ENCODE measurements around the gene MAML3.

Gene MAML3

DNA sequence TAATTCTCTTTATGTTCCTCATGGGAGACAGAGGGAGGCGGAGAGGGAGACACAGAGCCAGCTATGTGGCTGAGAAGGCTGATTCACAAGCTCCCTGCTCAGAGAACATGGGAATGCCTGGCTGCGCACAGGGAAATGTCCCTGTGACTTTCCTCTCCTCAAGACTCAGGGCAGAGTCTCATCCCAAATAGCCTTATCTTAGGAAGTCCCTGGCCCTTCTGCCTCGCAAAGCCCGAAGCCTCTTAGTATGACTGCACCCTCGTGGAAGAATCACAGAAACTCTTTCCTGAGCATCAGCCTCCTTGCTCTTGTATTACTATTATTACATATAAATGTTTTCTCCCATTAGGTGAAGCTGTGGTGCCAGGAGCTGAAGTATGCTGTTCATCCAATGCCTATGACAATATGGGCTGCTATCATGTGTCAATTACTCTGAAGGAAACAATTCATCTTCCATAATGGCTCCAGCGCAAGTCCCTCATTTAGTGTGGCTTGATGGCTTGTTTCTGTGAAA is 257.8 kb downstream of the MAML3 start:
- TF ChIP-seq, protein P1, sequence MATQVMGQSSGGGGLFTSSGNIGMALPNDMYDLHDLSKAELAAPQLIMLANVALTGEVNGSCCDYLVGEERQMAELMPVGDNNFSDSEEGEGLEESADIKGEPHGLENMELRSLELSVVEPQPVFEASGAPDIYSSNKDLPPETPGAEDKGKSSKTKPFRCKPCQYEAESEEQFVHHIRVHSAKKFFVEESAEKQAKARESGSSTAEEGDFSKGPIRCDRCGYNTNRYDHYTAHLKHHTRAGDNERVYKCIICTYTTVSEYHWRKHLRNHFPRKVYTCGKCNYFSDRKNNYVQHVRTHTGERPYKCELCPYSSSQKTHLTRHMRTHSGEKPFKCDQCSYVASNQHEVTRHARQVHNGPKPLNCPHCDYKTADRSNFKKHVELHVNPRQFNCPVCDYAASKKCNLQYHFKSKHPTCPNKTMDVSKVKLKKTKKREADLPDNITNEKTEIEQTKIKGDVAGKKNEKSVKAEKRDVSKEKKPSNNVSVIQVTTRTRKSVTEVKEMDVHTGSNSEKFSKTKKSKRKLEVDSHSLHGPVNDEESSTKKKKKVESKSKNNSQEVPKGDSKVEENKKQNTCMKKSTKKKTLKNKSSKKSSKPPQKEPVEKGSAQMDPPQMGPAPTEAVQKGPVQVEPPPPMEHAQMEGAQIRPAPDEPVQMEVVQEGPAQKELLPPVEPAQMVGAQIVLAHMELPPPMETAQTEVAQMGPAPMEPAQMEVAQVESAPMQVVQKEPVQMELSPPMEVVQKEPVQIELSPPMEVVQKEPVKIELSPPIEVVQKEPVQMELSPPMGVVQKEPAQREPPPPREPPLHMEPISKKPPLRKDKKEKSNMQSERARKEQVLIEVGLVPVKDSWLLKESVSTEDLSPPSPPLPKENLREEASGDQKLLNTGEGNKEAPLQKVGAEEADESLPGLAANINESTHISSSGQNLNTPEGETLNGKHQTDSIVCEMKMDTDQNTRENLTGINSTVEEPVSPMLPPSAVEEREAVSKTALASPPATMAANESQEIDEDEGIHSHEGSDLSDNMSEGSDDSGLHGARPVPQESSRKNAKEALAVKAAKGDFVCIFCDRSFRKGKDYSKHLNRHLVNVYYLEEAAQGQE (IDR thresholded peaks at IDR 0.05; ENCODE audit: insufficient read depth in 1 of 2, low read depth in 2 of 2, low read length in 2 of 2): no peak
- no peak for TF ChIP-seq FOXP2 (optimal IDR thresholded peaks at IDR 0.05; ENCODE audit: borderline replicate concordance, extremely low read depth, extremely low read length, insufficient read depth)
- TF ChIP-seq TAF1 (IDR thresholded peaks at IDR 0.05; ENCODE audit: borderline replicate concordance, insufficient read depth, low read length): no peak
- TF ChIP-seq SIN3A (IDR thresholded peaks at IDR 0.05; ENCODE audit: borderline replicate concordance, insufficient read depth, low read length): no peak
- no peak for TF ChIP-seq POLR2AphosphoS5 (IDR thresholded peaks at IDR 0.05; ENCODE audit: low read depth, low read length)

DNA sequence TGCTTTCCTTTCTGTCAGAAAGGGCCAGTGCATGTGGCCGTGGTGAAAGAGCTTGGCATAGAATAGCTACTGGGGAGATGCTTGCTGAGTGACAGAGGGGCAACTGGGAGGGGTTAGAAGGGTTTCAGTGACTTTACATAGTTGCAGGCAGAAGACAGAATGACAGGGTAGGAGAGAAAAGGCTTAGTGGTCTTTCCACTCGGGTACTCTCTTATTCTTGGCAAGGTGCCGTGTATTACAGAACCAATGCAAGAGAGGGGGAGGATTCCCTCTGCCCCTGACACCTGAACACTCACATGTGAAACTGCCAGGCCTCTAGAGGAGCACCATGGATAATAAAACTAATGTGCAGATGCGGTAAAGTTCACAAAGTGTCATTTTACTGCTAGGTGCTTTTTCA is 260.2 kb downstream of the MAML3 start:
- TF ChIP-seq SIN3A (IDR thresholded peaks at IDR 0.05; ENCODE audit: borderline replicate concordance, insufficient read depth, low read length) (no peak), TAF1 (IDR thresholded peaks at IDR 0.05; ENCODE audit: borderline replicate concordance, insufficient read depth, low read length) (no peak), FOXP2 (optimal IDR thresholded peaks at IDR 0.05; ENCODE audit: borderline replicate concordance, extremely low read depth, extremely low read length, insufficient read depth) (no peak), POLR2AphosphoS5 (IDR thresholded peaks at IDR 0.05; ENCODE audit: low read depth, low read length) (no peak)
- TF ChIP-seq, protein P1 (IDR thresholded peaks at IDR 0.05; ENCODE audit: insufficient read depth in 1 of 2, low read depth in 2 of 2, low read length in 2 of 2): no peak

DNA sequence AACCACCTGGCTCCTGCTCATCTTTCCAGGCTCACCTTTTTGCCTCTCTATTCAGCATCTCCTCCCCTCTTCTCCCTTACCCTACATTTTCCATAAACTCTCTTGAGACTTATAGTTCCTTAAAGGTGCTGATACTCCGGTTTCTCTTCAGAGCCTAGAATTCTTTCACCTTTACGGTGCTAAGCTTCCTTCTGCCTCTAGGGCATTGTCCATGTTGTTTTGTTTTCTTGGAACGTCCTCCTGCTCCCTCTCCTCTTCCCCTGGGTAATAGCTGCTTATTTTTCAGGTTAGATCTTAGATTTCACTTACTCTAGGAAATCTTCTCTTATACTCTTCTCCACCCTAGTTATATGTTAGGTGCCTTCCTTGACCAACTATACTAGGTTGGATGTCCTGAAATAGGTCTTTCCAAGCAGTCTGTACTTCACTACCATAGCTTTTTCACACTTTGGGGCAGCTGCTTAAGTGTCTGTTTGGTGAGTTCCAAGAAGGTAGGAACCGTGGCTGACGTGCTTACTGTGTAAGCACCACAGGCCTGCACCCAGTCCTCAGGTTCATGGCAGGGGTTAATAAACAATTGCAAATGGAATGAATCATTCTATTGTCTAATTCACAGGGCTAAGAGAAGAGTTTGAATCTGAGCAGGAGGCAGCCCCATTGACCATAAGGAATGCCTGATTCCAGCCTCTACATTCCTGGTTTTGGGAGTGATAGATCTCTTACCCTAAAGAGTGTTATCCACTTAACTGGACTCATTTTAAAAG is 260.8 kb downstream of the MAML3 start:
- no peak for TF ChIP-seq TAF1 (IDR thresholded peaks at IDR 0.05; ENCODE audit: borderline replicate concordance, insufficient read depth, low read length)
- TF ChIP-seq SIN3A (IDR thresholded peaks at IDR 0.05; ENCODE audit: borderline replicate concordance, insufficient read depth, low read length): no peak
- TF ChIP-seq POLR2AphosphoS5 (IDR thresholded peaks at IDR 0.05; ENCODE audit: low read depth, low read length): no peak
- TF ChIP-seq, protein P1 (IDR thresholded peaks at IDR 0.05; ENCODE audit: insufficient read depth in 1 of 2, low read depth in 2 of 2, low read length in 2 of 2): no peak
- TF ChIP-seq FOXP2 (optimal IDR thresholded peaks at IDR 0.05; ENCODE audit: borderline replicate concordance, extremely low read depth, extremely low read length, insufficient read depth): no peak

DNA sequence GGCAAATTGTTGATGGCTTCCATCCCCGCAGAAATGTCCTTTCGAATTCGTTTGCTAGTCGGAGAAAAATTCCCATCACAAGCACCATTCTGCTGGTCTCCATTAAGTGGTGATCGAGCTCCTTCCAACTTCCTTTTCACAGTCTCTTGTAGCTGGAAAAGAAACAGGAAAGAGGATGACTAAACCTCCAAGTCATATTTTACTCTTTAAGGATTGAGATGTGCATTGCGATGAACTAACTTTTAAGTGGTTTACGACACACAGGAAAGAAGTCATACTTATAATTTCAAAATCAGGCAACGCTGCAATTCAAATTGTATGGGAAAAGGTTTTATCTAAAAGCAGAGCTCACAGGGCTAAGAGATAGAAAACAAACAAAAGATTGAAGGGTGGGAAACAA is 263.2 kb downstream of the MAML3 start:
- no peak for TF ChIP-seq SIN3A (IDR thresholded peaks at IDR 0.05; ENCODE audit: borderline replicate concordance, insufficient read depth, low read length)
- TF ChIP-seq POLR2AphosphoS5 (IDR thresholded peaks at IDR 0.05; ENCODE audit: low read depth, low read length): no peak
- no peak for TF ChIP-seq FOXP2 (optimal IDR thresholded peaks at IDR 0.05; ENCODE audit: borderline replicate concordance, extremely low read depth, extremely low read length, insufficient read depth)
- no peak for TF ChIP-seq TAF1 (IDR thresholded peaks at IDR 0.05; ENCODE audit: borderline replicate concordance, insufficient read depth, low read length)
- TF ChIP-seq, protein P1 (IDR thresholded peaks at IDR 0.05; ENCODE audit: insufficient read depth in 1 of 2, low read depth in 2 of 2, low read length in 2 of 2): no peak
